ENCODE measurements around the gene FBXO31. TPM values are rescaled to one million over a fixed set of nuclear protein-coding genes. Genes with fewer than 3 reads are reported as not detected.

The FBXO31 gene
- total and polyA plus RNA-seq, 9 of the 15 experiments (the other 6 are each of a cell fraction or from before 2014, with no cell fraction given): 0.18 to 33.3 (median 10.9) TPM

GRCh38 chr16:87404764-87405625 is 21.4 kb upstream of the FBXO31 start (continued):
- TF ChIP-seq POLR2B (IDR thresholded peaks at IDR 0.05; ENCODE audit: low read depth, partially characterized antibody): peak; percentile 69
- no peak for TF ChIP-seq ZNF277 (CRISPR knock-in tag; IDR thresholded peaks at IDR 0.05; ENCODE audit: borderline replicate concordance)

- peaks cover 40% of the 10 kb centered on the region for H4K20me1 ChIP-seq (replicated peaks; ENCODE audit: control insufficient read depth, insufficient read depth, low read length)
- no peaks in the 10 kb centered on the region for H3K9me3 ChIP-seq (replicated peaks; ENCODE audit: control insufficient read depth, insufficient read depth, low read depth, low read length)
- DNase-seq (ENCODE audit: extremely low read depth in 1 of 4, low spot score in 3 of 4): no peak
- H3K4me3 ChIP-seq: no peak overlapping the region
- no peak overlapping the region for H3K4me2 ChIP-seq (ENCODE audit: insufficient read depth, low read length)
- no peak for FAIRE-seq
- H3K4me1 ChIP-seq (replicated peaks in 1 of 2; ENCODE audit: control insufficient read depth in 2 of 2, insufficient read depth in 2 of 2, low read length in 2 of 2): peaks cover 10 to 22% of the 10 kb centered on the region in 2 experiments
- H3K27ac ChIP-seq (ENCODE audit: extremely low read depth, low read depth, low read length): no peak overlapping the region
- no peaks in the 10 kb centered on the region for H3K27me3 ChIP-seq (ENCODE audit: control insufficient read depth in 2 of 2, insufficient read depth in 2 of 2, low read length in 2 of 2)
- POLR2A ChIA-PET: interaction anchor here (0.8 to 6.0 kb wide), 14 partner anchors 8 to 241 kb away, joined by 3 to 51 read pairs (median 6); partner anchors contain the start of gene FBXO31
- ATAC-seq: no peak
- H3K79me2 ChIP-seq (ENCODE audit: control insufficient read depth, insufficient read depth, low read length): peaks cover 73% of the 10 kb centered on the region
- WGBS (ENCODE audit: insufficient coverage, low coverage, missing lambda C conversion rate): 67% methylated on average over 7 of the region's 7 CpGs
- H3K9me1 ChIP-seq (ENCODE audit: control insufficient read depth, insufficient read depth, low read length): peaks cover 3% of the 10 kb centered on the region
- BruUV-seq (replicated peaks): no TSS peak
- intact Hi-C loops (cut with micrococcal nuclease): no loop called here
- H2AFZ ChIP-seq (ENCODE audit: low read depth, low read length): no peak overlapping the region
- H3K36me3 ChIP-seq (ENCODE audit: control insufficient read depth, insufficient read depth, low read length): peaks cover 34% of the 10 kb centered on the region
- in situ Hi-C loops (cut with MboI): no loop called here
- H3K9ac ChIP-seq (ENCODE audit: insufficient read depth in 1 of 2, low read depth in 2 of 2, low read length in 2 of 2): no peak overlapping the region
- CTCF ChIA-PET (ENCODE audit: low intra/inter-chr PET ratio): interaction anchor here (0.6 kb wide), 1 partner anchor 57 kb away, joined by 3 read pairs; no protein-coding TSS in a partner anchor
- no peak for TF ChIP-seq ZNF146 (CRISPR knock-in tag; IDR thresholded peaks at IDR 0.05; ENCODE audit: unreplicated experiment)
- no peak for TF ChIP-seq HSF4 (CRISPR knock-in tag; IDR thresholded peaks at IDR 0.05; ENCODE audit: borderline replicate concordance)
- 0 out of 2 replicates have a peak, but pooled peaks have one; percentile 50 for TF ChIP-seq AFF4 (CRISPR knock-in tag; IDR thresholded peaks at IDR 0.05)
- TF ChIP-seq ZBTB34 (CRISPR knock-in tag; IDR thresholded peaks at IDR 0.05): no peak
- no peak for TF ChIP-seq HNRNPLL (IDR thresholded peaks at IDR 0.05; ENCODE audit: low read depth, low read length, poor library complexity, severe bottlenecking)
- no peak for TF ChIP-seq ZNF232 (CRISPR knock-in tag; IDR thresholded peaks at IDR 0.05)
- no peak for TF ChIP-seq PHF8 (IDR thresholded peaks at IDR 0.05; ENCODE audit: borderline replicate concordance, low read length)
- no peak for TF ChIP-seq ZNF134 (CRISPR knock-in tag; conservative IDR thresholded peaks at IDR 0.05)
- TF ChIP-seq RBFOX2 (IDR thresholded peaks at IDR 0.05; ENCODE audit: low read depth, low read length): peak; percentile 38; the same call in 1 of the 2 replicates
Measured at GRCh38 chr16:87395181-87395842, 11.7 kb upstream of the FBXO31 start.

Measured in K562 (cell line).